CD4-positive, alpha-beta T cell treated with Interleukin-2 at 100 ng/mL for 4 hours (primary cell): Measurements from ENCODE around the gene ITGB4.

Experiments
- DNase-seq: peaks from one replicate; pipeline ENCODE4 v3.0.0-alpha.2; 2020; ENCODE audit warnings: low spot score

ITGB4 gene

DNA sequence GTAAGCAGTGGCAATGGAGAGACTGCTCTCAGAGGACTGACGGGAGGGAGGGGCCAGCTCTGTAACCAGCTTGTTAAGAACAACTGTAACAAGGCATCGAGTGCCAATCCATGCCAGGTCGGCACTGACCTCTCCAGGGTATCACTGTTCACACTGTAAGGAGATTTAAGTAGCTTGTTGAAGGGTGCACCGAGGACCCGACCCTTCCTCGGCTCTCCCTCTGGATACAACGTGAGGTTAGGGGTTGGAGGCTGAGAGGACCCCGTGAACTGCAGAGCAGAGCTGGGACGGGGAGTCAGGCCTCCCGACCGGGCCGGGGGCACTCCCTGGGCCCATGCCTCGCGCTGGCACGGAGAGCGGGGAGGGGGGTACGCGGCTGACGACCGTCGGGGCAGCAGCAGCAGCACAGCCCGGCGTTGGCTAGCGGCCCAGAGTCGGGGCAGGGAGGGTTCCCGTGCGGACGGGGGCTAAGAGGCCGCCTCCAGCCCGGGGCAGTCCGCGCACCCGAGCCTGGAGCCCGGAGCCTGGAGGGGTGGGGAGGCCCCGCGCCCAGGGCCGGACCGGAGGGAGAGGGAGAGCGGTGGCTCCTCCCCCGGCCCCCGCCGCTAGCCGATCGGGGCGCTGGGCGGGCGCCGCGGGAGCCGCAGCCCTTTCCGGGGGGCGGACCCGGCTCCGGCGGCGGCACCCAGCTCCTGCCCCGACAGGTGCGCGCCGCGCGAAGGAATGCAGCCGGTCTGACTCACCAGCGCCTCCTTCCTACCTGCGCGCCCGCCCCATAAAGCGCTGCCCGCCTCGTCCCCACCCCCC, at the start of gene ITGB4:
ITGB4 (plus strand) TSS at position 804 of the 807 bp plus-strand sequence. CDS start 3,245 bp downstream, outside the sequence.
- peak; percentile 64 for DNase-seq

DNA sequence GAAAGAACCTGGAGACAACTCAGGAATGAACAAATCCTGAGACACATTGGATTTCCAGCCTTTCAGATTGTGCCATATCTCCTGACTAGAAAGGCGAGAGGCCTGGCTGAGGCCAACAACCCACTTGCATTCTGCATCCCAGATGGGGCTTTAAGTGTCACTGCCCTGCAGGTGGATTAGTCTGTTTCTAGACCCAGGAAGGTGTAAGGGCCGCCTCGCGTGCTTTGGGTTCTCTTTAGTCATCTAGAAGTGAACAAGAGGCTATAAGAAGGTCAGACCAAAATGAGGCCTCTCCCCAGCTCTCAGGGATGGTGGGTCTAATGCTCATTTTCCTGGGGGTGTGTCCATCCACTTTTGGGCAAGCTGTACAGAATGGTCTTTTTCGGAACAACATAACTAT, 49.2 kb upstream of the ITGB4 start:
- DNase-seq: no peak

DNA sequence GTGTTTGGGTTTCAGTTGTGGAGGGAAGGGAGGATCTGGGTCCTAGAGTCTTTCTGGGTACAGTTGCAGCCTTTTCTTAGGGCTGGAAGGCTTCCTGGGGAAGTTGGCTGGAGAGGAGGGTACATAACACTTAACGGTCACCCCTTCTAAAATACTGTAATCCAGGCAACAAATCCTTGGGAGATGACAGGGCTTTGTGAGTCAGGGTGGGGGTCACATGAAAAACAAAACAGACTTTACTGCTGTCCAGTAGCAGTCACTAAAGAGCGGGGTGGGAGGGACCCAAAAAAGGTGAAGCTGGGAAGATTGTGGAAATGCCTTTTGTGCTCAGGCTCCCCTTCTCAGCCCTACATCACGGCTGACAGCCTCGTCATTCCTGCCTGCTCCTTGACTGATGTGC, 47.8 kb upstream of the ITGB4 start:
- no peak for DNase-seq

DNA sequence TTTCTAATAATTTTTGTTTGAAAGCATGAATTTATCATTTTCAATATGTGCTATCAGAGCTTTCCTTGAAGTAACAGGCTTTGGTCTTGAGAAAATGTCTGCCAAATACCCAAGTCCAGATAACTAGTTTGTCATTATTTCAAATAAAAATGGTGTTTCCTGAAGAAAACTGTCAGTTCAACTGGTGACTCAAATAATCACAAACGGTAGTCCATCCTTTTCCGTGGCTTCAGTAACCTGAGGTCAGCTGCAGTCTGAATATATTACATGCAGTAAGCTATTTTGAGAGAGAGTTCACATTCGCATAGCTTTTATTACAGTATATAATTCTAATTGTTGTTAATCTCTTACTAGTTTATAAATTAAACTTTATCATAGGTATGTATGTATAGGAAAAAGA, 44.8 kb upstream of the ITGB4 start:
- DNase-seq: no peak

DNA sequence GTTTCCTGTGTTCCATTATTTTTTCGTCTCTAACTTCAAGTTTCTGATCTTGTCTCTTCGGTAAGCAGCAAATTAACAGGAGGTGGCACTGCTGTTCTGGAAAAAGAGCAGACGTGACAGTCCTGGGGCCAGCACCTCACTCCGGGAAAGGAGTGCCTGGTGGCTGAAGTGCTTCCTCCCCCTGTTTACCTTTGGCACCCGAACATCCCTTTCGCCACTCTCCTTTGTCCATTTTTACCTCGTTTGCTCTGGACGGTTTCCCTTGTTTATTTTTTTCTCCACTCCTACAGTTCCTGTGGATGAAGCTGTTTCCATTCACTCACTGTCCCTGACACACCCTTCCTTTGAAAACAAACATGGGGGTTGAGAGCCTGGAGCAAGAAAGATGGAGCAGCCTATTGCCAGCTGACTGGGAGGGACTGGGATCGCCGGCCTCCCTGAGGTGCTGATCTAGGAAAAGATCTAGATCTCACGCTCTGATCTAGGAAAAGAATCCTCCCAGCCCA, 41.5 kb upstream of the ITGB4 start:
- DNase-seq: no peak

DNA sequence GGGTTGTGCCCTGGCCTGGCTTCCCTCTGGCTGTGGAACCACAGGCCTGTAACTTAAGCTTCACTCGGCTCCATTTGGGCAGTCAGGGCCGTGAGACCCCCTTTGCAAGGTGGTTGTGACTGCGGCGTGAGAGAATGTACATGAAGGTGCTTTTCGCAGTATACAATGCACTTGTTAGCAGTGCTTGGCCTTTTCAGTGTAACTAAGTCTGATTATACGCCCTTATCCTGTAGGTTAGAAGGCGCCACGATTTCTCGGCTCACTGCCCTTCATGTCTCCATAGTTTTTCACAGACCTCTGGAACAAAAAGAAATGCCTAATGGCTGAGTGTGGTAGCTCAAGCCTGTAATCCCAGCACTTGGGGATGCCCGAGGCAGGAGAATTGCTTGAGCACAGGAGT, 40.8 kb upstream of the ITGB4 start:
- no peak for DNase-seq

DNA sequence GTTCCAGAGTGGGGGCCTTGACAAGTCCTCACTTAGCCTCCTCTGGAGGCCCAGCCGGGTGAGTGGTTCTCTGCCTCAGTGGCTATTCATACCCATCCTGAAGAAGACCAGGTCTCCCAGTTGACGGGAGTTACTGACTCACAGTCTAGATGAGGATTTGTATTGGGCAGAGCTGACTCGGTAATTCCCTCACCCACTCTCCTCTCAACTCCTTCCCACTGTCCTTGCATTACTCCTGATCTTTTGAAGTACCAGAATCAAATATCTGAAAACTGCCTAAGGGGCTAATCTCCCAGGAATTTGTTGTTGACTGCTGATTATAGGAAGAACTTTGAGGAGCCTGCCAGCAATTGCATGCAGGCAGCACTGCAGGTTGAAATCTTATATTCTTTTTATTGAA, 40.0 kb upstream of the ITGB4 start:
- no peak for DNase-seq

DNA sequence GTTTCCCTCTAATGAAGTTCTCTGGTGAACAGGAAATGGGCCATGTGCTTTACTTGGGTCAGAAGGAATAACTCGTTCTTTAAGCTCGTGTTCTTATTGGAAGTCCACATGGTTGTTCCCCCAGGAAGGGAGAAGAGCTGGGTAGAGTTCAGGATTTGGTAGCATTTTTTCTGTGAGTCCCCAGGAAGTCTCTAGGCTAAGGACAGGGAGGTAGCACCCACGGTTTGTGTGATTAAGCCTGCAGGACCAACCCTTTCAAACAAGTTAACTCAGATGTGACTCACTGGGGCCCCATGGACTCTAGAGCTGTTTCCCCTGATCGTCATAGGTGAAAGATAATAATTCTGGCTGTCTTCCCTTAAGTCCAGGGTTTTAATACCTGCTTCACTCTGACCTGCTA, 37.7 kb upstream of the ITGB4 start:
- DNase-seq: no peak

DNA sequence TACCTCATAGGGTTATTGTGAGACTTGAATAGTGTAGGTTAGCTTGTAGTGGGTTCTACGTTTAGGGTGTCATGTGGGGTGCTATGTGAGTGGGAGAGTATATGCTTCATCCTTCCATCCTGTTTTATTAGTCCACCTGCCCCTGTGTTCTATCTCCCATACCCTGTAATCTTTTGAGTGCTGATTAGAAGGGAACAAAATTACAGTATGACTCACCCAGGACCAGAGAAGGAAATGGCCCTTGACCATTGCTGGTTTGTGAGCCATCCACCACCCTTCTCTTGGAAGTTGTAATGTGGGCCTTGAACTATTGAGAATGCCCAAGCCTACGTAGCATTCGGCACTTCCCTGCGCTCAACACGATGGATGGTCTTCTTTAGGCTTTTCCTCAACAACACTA, 37.0 kb upstream of the ITGB4 start:
- no peak for DNase-seq

DNA sequence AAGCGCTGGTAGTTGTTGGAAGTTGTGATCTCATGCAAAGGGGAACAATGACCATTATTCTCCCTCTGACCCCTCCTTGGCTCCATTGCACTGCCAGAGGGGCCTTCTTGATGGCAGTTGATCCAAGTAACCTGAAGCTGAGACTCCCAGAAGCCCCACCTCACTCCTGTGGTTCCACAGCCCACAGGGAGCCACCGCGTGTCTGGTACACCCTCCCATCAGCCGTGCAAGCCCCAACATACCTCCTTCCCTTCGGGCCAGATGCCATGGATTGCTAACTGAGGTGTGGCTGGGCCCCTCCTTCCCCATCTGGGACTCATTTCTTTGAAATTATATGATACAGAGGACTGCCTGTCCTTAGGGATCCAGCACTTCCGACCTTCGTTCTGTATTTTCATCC, 36.3 kb upstream of the ITGB4 start:
- no peak for DNase-seq

DNA sequence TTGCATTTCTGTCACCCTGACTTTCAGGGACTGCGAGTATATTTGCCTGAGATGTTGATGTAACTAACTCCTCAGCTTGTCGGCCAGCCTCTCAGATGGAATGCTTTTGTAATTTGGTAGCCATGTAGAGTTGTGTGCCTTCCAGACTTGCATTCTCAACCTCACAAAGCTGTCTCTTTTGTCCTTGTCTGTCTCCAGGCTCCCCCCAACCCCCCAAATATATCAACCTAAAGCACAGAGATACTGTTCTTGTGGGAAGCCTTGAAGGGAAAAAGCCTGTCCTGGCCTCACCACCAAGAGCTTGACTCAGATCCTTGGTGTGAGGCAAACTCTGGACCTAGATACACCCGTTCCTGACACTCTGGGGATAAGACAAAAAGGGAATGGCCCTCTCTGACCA, 35.8 kb upstream of the ITGB4 start:
- no peak for DNase-seq

DNA sequence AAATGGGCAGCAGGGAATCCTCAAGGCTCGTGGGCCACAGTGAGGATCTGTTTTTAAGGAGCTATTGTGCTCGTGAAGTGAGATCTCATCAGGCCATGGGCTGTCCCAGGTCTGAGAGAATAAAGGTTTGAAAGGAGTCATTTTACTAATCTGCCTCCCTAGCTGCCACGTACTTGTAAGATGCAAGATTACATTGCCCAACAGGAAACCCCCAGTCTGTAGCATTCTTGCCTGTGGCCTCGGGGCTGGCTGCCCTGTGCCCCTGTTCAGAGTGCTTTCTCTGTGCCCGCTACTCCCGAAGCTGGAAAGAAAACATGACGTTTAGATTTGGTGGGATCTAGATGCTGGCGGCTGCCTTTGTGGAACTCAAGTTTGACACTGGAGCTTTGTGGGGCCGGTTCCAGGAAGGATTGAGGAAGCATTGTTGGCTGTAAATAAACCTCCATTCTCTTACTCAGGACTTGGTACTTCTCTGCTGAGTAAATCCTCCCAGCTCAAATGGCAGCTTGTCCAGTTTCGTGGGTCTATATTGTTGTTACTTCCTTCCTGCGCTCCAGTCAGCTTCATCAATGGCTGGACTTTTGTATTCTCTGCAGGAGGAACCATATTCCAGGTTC, 32.9 kb upstream of the ITGB4 start:
- no peak for DNase-seq

DNA sequence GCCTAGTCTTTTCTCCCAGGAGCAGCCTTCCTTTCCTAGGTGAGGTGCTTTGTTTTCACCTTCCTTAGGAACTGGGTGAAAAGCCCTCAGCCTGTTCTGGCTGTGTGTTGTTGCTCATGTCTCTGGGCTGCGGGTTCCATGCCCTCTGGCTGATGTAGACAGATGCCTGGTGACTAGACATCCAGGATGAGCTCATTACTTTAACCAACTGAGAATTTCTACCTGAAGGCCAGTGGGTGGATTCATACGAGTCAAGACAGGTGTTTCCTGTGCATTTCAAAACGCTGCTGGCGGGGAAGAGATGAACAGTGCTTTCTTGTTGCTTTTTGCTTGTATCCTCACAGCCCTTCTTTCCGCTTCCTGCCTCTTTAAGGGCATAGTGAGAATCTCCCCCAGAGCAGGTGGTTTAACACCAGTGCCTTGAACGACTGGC, 31.8 kb upstream of the ITGB4 start:
- peak; percentile 51 for DNase-seq

DNA sequence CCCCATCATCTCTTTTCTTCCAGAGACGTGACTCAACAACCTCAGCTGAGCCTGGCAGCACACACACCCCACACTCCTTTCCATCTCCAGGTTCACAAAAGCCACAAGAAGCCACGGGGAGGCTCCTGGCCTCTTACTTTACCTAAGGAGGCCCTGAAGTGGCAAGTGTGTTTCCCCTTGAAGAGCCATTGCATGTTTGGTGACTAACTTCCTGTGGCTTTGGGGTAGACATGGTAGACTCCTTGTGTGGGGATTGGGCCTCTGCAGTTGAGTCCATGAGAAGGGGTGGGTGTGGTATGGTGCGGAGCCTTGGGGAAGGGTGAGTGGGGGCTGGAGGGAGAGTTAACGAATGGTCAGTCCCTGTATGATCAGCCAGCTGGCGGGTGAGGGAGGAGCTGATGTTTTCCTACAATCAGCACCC, 29.9 kb upstream of the ITGB4 start:
- peak; percentile 6 for DNase-seq

DNA sequence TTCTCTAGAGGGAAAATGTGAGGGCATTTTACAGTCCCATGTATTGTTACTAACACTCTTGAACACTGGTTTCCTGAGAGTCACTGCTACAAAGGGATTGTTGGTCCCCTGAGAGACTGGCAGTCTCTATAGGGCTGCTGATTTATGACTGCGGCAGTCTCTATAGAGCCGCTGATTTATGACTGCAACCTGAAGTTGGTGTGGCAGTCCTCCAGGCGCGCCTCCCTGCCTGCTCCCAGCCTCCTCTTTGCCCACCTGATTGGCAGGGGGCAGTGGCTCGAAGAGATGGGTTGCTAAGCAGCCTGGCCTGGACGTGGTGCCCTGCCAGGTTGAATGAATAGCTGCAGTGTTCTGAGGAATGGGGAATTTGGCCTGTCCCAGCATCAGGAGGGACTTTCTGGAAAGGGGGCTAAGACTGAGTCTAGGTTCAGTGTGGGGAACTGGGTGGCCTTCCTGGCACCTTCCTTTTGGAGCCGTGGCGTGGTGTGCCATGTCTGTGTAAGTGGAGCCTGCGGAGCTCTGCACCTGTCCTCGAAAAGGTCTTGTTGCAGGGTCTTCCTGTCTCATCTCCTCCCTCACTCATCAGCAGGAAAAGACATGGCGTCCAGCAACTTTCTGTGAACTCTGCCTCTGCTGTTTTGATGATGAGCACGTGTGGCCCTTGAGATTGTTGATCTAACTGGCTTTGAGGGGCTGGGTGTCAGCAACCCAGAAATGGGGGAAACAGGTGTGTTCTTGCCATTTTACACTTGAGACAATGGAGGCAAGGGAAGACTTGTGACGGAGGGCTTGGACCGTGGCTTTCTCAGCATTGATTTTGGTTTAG, 29.2 kb upstream of the ITGB4 start:
- DNase-seq: no peak

DNA sequence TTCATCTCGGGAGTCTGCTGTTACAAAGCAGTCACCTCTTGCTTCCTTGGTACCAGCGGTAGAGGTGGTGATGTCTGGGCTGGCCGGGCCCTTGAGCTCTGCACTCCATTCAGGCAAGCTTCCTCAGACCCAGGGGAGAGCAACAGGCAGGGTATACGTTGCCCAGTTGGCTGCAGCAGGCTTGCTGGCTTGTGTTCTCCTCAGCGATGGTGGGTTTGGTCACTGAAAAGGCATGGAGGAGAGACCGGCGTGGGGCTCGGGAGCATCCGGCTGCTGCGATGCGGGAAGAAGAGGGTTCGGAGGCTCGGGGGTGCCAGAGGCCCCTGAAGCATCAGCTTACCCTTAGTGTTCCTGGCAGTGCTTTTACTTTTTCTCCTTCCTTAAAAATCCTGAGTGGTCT, 28.3 kb upstream of the ITGB4 start:
- DNase-seq: no peak

DNA sequence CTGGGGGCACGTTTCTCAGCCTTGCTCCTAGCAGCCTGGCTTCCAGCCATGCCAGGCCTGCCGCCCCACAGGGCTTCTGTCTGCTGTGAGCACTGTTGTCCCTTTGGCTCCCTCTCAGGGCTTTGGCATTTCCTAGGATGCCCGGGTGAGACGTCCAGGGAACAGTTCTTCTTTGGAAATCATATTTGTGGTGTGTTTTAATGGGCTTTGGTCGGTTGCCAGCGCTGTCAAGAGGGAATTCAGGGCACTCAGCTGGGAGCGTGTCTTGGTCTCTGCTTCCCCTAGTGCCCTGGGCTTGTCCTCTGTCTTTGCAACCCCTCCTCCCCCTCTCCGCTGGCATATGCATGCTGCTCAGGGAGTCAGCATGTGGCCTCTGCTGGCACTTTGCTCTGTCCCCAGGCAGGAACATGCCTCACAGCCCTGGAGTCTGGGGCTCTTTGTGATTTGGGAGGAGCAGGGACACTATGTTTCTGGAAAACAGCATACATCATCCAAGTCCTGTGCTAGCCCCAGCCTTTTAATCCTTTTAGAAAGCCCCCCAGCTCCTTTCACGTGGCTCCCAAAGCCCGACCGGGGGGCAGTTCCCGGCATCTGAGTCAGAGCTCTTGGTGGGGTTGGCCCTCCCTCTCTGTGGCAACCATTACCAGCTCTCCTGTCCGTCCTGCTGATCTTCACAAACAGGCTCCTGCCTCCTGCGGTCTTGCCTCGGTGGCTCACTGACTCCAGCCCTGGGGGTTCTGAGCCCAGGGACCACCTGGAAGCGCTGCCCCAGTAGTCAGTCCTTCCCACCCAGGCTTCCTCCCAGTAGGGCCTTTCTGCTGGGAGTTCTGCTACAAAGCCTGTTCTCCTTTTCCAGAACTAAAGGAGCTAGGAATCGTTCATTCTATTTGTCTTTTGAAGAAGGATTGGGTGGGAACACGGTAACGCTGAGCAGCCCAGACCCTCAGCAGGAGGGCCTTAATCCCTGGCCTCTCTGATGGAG, 27.5 kb upstream of the ITGB4 start:
- DNase-seq: no peak

DNA sequence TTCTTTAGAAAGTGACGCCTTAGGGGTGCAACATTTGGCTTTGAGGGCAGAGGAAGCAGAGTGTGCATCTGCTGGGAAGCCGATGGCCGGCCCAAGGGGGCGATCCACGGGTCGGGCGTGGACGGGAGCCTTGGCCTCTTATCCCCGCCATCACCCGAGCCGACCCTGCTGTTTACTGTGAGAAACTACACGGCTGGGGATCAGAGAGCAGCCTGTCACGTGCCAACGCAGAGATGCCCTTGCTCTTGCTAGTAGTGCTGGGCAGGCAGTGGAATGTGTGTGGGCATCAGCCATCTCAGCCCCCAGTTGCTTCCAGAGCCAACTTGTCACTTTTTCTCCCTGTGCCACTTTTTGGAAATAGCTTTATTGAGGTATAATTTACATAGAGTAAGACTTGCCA, 26.7 kb upstream of the ITGB4 start:
- DNase-seq: no peak

DNA sequence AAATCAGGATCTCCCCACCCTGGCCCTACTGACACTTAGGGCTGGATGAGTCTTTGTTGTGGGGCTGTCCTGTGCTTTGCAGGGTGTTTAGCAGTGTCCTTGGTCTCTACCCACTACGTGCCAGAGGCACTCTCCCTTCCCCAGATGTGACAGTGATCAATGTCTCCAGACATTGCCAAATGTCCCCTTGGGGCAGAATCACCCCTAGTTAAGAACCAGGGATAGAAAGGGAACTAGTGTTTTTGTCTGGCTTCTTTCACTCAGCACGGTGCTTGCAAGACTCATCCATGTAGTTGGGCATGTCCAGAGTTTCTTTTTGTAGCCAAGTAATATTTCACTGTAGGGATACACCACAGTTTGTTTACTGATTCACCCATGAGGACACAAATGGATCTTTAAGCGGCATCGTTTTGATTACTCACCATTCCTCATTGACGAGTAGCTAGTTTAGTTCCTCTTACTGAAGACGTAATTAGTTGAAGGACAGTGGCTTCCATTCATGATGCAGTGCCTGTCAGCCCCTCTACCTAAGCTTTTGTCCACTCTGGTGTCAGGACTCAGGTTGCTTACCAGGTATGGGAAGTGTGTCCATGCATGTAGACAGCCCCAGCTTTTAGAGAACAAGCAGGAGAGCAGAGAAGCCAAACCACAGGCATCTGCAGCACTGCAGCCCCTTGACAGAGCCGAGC, 26.0 kb upstream of the ITGB4 start:
- no peak for DNase-seq

DNA sequence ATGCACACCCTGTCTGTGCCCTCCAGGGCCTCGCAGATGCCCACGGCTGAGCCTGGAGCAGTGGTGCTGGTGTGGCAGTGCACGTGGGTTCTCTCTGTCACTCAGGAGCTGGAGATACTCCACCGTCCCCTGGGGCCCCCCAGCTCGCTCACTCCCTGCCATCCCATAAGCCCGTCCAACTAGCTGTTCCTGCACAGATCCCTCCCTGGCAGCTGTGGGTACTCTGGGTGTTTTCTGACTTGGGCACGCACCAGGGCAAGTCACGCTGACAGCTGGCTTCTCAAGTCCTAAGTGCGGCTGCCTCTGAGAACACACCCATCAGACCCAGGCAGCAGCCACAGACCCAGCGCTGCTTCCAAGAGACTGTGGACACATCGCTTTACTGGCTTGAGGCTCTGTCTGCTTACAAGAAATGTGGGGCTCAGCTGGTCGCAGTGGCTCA, 25.4 kb upstream of the ITGB4 start:
- no peak for DNase-seq
